ENCODE measurements around the gene AKT1S1. TPM values are rescaled to one million over a fixed set of nuclear protein-coding genes. Genes with fewer than 3 reads are reported as not detected.

AKT1S1 gene
- total and polyA plus RNA-seq, 2 of the 13 experiments (the other 11 are each of a cell fraction or from before 2014, with no cell fraction given): 13.5 to 27.8 TPM

- no peak for TF ChIP-seq ZHX1 (CRISPR knock-in tag; IDR thresholded peaks at IDR 0.05; ENCODE audit: low read depth)
- no peak for TF ChIP-seq ZNF513 (CRISPR knock-in tag; conservative IDR thresholded peaks at IDR 0.05)
- TF ChIP-seq PCBP1 (IDR thresholded peaks at IDR 0.05; ENCODE audit: borderline replicate concordance, low read depth, low read length): 0 out of 2 replicates have a peak, but pooled peaks have one; percentile 19
- TF ChIP-seq ZSCAN12 (CRISPR knock-in tag; IDR thresholded peaks at IDR 0.05): no peak
- peak; percentile 77; the same call in 1 of the 2 replicates for TF ChIP-seq ZNF678 (CRISPR knock-in tag; IDR thresholded peaks at IDR 0.05)
- no peak; the same call in 1 of the 2 replicates for TF ChIP-seq PPARG (CRISPR knock-in tag; conservative IDR thresholded peaks at IDR 0.05)
- peak; percentile 64; the same call in 1 of the 2 replicates for TF ChIP-seq IRF9 (CRISPR knock-in tag; IDR thresholded peaks at IDR 0.05; ENCODE audit: borderline replicate concordance)
- TF ChIP-seq ZNF652 (CRISPR knock-in tag; IDR thresholded peaks at IDR 0.05; ENCODE audit: borderline replicate concordance, low read depth): no peak
- TF ChIP-seq ZNF20 (CRISPR knock-in tag; IDR thresholded peaks at IDR 0.05): 0 out of 2 replicates have a peak, but pooled peaks have one; percentile 31
- TF ChIP-seq MLXIP (CRISPR knock-in tag; IDR thresholded peaks at IDR 0.05; ENCODE audit: borderline replicate concordance): no peak
- TF ChIP-seq ZNF230 (CRISPR knock-in tag; IDR thresholded peaks at IDR 0.05): no peak
- TF ChIP-seq ZBTB1 (CRISPR knock-in tag; IDR thresholded peaks at IDR 0.05; ENCODE audit: borderline replicate concordance): no peak
- 0 out of 2 replicates have a peak, but pooled peaks have one; percentile 35 for TF ChIP-seq NRL (CRISPR knock-in tag; IDR thresholded peaks at IDR 0.05; ENCODE audit: borderline replicate concordance)
- TF ChIP-seq ZNF143 (CRISPR knock-in tag; IDR thresholded peaks at IDR 0.05): no peak; the same call in 1 of the 2 replicates
- TF ChIP-seq ZNF121 (CRISPR knock-in tag; IDR thresholded peaks at IDR 0.05): no peak
- peak; percentile 34; the same call in 1 of the 2 replicates for TF ChIP-seq TBX3 (IDR thresholded peaks at IDR 0.05; ENCODE audit: borderline replicate concordance)
Measured at GRCh38 chr19:49869484-49870308, 7.5 kb downstream of the AKT1S1 start (continued).
